Liver (tissue), 9 donors: Measurements from ENCODE around the gene ZNF785. TPM values are rescaled to one million over a fixed set of nuclear protein-coding genes. Genes with fewer than 3 reads are reported as not detected.

Experiments used
- DNase-seq: peaks from one replicate; pipeline ENCODE4 v3.0.0-alpha.2; 2017; ENCODE audit warnings: low spot score
- H3K27ac ChIP-seq, 2 donors: one replicate each; pipeline ENCODE4 v1.7.0; 2013; ENCODE audit warnings: inconsistent platforms in 2 of 2, low read length in 2 of 2, control low read depth in 1 of 2, low read depth in 1 of 2, mild to moderate bottlenecking in 1 of 2
- H3K27me3 ChIP-seq, 4 donors: one replicate each; pipeline versions ENCODE4 v1.6.1 to v1.7.0; 2013; ENCODE audit warnings: low read length in 3 of 4, inconsistent platforms in 1 of 4, mild to moderate bottlenecking in 1 of 4, moderate library complexity in 1 of 4; ENCODE audit not compliant: control insufficient read depth in 4 of 4, insufficient read depth in 4 of 4
- H3K36me3 ChIP-seq, 4 donors: one replicate each; pipeline versions ENCODE4 v1.6.1 to v1.7.0; 2013; ENCODE audit warnings: low read length in 3 of 4, mild to moderate bottlenecking in 3 of 4, low read depth in 1 of 4, moderate library complexity in 1 of 4; ENCODE audit not compliant: control insufficient read depth in 4 of 4, insufficient read depth in 3 of 4
- H3K4me1 ChIP-seq, 4 donors: one replicate each; pipeline versions ENCODE4 v1.6.1 to v1.7.0; 2013; ENCODE audit warnings: low read length in 3 of 4, mild to moderate bottlenecking in 3 of 4, moderate library complexity in 1 of 4; ENCODE audit not compliant: control insufficient read depth in 4 of 4, insufficient read depth in 4 of 4
- H3K4me3 ChIP-seq, 3 donors: one replicate each; pipeline versions ENCODE4 v1.6.1 to v1.7.0; 2013; ENCODE audit warnings: low read length in 3 of 3, control low read depth in 1 of 3, low read depth in 1 of 3, mild to moderate bottlenecking in 1 of 3
- H3K9ac ChIP-seq, 2 donors: one replicate each; pipeline ENCODE4 v1.7.0; 2013; ENCODE audit warnings: low read length in 2 of 2, mild to moderate bottlenecking in 2 of 2, moderate library complexity in 2 of 2, control low read depth in 1 of 2, low read depth in 1 of 2
- H3K9me3 ChIP-seq, 4 donors: one replicate each; pipeline versions ENCODE4 v1.6.1 to v1.7.0; 2013; ENCODE audit warnings: low read length in 3 of 4; ENCODE audit not compliant: control insufficient read depth in 4 of 4
- EGR1 ChIP-seq, 2 donors: IDR thresholded peaks; 2 replicates each; pipeline ENCODE4 v1.6.1; 2016 to 2018; ENCODE audit warnings: antibody characterized with exemption in 2 of 2, low read depth in 2 of 2
- FOXA1 ChIP-seq: IDR thresholded peaks from 2 replicates; pipeline ENCODE4 v1.6.1; 2016; ENCODE audit warnings: antibody characterized with exemption
- FOXA2 ChIP-seq: IDR thresholded peaks from 2 replicates; pipeline ENCODE4 v1.6.1; 2016; ENCODE audit warnings: antibody characterized with exemption
- GABPA ChIP-seq, 2 donors: IDR thresholded peaks in 1 of 2; conservative IDR thresholded peaks in 1 of 2; 2 replicates each; pipeline ENCODE4 v1.6.1; 2016; ENCODE audit warnings: antibody characterized with exemption in 2 of 2, mild to moderate bottlenecking in 1 of 2, moderate library complexity in 1 of 2
- HNF4A ChIP-seq, 2 donors: conservative IDR thresholded peaks; 2 replicates each; pipeline ENCODE4 v1.6.1; 2016; ENCODE audit warnings: antibody characterized with exemption in 2 of 2, mild to moderate bottlenecking in 2 of 2
- HNF4G ChIP-seq: IDR thresholded peaks from 2 replicates; pipeline ENCODE4 v1.6.1; 2016; ENCODE audit warnings: antibody characterized with exemption
- JUND ChIP-seq, 2 donors: IDR thresholded peaks; 2 replicates each; pipeline ENCODE4 v1.6.1; 2016; ENCODE audit warnings: antibody characterized with exemption in 2 of 2
- NR2F2 ChIP-seq: IDR thresholded peaks from 2 replicates; pipeline ENCODE4 v1.6.1; 2016; ENCODE audit warnings: antibody characterized with exemption
- RAD21 ChIP-seq, 2 donors: IDR thresholded peaks; 2 replicates each; pipeline ENCODE4 v1.6.1; 2016; ENCODE audit warnings: antibody characterized with exemption in 2 of 2, mild to moderate bottlenecking in 2 of 2
- REST ChIP-seq: IDR thresholded peaks from 2 replicates; pipeline ENCODE4 v1.6.1; 2016; ENCODE audit warnings: antibody characterized with exemption, mild to moderate bottlenecking
- RXRA ChIP-seq, 2 donors: IDR thresholded peaks; 2 replicates each; pipeline ENCODE4 v1.6.1; 2017 to 2018; ENCODE audit warnings: antibody characterized with exemption in 2 of 2, mild to moderate bottlenecking in 1 of 2
- SP1 ChIP-seq: IDR thresholded peaks from 2 replicates; pipeline ENCODE4 v1.6.1; 2018; ENCODE audit warnings: antibody characterized with exemption, mild to moderate bottlenecking
- TAF1 ChIP-seq: conservative IDR thresholded peaks from 2 replicates; pipeline ENCODE4 v1.6.1; 2016; ENCODE audit warnings: antibody characterized with exemption, mild to moderate bottlenecking
- ZBTB33 ChIP-seq: IDR thresholded peaks from 2 replicates; pipeline ENCODE4 v1.6.1; 2016; ENCODE audit warnings: antibody characterized with exemption
- WGBS: extraction: QIAGEN DNeasy Blood & Tissue Kit; methylation state at CpG from one replicate; pipeline ENCODE4 v1.1.7; 2013; 5-methylcytosine and 5-hydroxymethylcytosine counted together
- polyA plus RNA-seq, 2 donors: library from polyadenylated mRNA; stranded (reverse) in 1 of 2; unstranded in 1 of 2; fragments of 200-250 nt in 1 of 2; fragments of >200 nt in 1 of 2; fragmentation: Nextera tagmentation in 1 of 2; extraction: Ambion mirVana in 1 of 2; gene quantifications; one replicate each; pipeline versions ENCODE4 v1.2.1 to v1.2.3, GENCODE V29; 2013 to 2015
- total RNA-seq, 2 donors: library from RNA; depleted of rRNA; stranded (reverse); fragments of >200 nt; gene quantifications; one replicate each; pipeline ENCODE4 v1.2.3, GENCODE V29; 2014
- TF ChIP-seq, protein P1 (sequence below): IDR thresholded peaks from 2 replicates; pipeline ENCODE4 v1.6.1; 2016; ENCODE audit warnings: antibody characterized with exemption
- TF ChIP-seq, protein P2 (sequence below): IDR thresholded peaks from 2 replicates; pipeline ENCODE4 v1.6.1; 2016; ENCODE audit warnings: antibody characterized with exemption
- donor health status: healthy.
- donor health status: healthy.
- donor health status: healthy.
- donor health status: healthy.
- donor health status: healthy.

The ZNF785 gene
- total and polyA plus RNA-seq, 4 donors = 1.8 to 5.9 (median 3.3) TPM

DNA sequence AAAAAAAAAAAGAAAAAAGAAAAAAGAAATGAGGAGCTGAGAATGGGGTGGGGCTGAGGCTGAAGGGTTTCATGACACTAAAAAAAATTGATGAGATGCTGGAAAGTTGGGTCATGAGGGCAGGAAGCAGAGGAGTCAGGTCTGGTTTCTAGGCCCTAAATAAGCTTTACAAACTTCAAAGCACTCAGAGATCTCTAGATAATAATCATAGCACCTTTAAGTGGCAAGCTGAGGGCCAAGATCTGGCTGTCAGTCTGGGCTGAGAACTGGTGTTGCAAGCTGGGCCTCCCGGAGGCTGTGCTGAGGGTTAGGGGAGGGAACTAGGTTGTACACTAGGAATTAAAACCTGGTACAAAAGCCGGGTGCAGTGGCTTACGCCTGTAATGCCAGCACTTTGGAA is 33.7 kb downstream of the ZNF785 start:
- no peak overlapping the region for H3K9ac ChIP-seq
- H3K27me3 ChIP-seq = no peaks in the 10 kb centered on the region
- DNase-seq = no peak
- H3K9me3 ChIP-seq = no peaks in the 10 kb centered on the region
- no peak overlapping the region for H3K4me3 ChIP-seq
- no peak overlapping the region for H3K27ac ChIP-seq
- peaks cover 6 to 11% (median 8%) of the 10 kb centered on the region in 4 donors for H3K36me3 ChIP-seq
- TF ChIP-seq FOXA1 (no peak), GABPA (IDR thresholded peaks at IDR 0.05 in 1 of 2, conservative IDR thresholded peaks at IDR 0.05 in 1 of 2) (no peak), SP1 (no peak), NR2F2 (no peak), FOXA2 (no peak), HNF4A (conservative IDR thresholded peaks at IDR 0.05) (no peak), RXRA (IDR thresholded peaks at IDR 0.05) (no peak), REST (no peak), HNF4G (no peak), JUND (IDR thresholded peaks at IDR 0.05) (no peak), TAF1 (no peak)
- TF ChIP-seq, protein P1, sequence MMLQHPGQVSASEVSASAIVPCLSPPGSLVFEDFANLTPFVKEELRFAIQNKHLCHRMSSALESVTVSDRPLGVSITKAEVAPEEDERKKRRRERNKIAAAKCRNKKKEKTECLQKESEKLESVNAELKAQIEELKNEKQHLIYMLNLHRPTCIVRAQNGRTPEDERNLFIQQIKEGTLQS = no peak
- TF ChIP-seq, protein P2, sequence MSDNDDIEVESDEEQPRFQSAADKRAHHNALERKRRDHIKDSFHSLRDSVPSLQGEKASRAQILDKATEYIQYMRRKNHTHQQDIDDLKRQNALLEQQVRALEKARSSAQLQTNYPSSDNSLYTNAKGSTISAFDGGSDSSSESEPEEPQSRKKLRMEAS = no peak
- peaks cover 0 to 5% (median 2%) of the 10 kb centered on the region in 4 donors for H3K4me1 ChIP-seq
- 84% methylated on average over 3 of the region's 3 CpGs for WGBS

DNA sequence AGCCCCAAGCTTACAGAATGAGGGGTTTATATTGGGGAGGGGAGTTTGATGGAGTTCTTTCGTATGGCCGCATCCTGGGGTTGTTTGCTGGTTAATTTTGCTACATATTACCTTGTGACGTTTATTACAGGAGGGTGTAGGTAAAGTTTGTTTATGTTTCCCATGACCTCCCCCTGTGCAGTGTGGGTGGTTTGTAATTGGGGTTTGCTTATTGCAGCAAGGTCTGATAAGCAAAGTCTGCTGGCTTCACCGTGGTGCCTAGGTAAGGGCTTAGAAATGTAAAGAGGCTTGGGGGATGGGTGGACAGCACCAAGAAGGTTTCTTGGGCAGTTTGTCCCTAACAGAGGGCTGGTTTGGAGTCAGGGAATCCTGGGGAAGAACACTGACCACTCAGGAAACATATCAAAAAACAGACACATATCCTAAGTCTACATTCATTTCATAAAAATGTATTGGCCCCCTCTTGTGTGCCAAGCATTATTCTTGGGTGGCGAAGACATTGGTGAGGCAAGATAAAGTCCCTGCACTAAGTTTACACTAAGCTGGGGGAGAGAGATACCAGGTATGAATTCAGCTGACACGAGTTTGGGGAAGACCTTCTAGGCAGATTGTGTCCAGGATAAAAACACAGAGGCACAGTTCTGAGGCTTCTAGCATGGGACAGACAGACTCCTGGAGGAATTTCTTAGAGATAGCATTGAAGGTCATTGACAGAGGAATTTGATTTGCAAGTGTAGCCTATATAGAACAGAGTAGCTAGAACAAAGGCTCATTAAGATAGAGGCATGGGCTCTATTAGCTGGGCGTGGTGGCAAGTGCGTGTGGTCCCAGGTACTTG is 36.9 kb downstream of the ZNF785 start:
- 74% methylated on average over 8 of the region's 8 CpGs for WGBS
- Histone ChIP-seq H3K4me1 (peaks cover 0 to 3% (median 1%) of the 10 kb centered on the region in 4 donors), H3K9ac (no peak overlapping the region), H3K27me3 (no peaks in the 10 kb centered on the region), H3K9me3 (no peaks in the 10 kb centered on the region), H3K27ac (no peak overlapping the region), H3K36me3 (peaks cover 0 to 8% (median 1%) of the 10 kb centered on the region in 4 donors), H3K4me3 (no peak overlapping the region)
- DNase-seq = no peak
- no peak for TF ChIP-seq EGR1 (IDR thresholded peaks at IDR 0.05; ENCODE audit: low read depth in 2 of 2)

GRCh38 chr16:30546115-30546514 is 39.4 kb downstream of the ZNF785 start:
- WGBS = 89% methylated on average over 8 of the region's 8 CpGs
- no peaks in the 10 kb centered on the region for H3K27me3 ChIP-seq
- H3K36me3 ChIP-seq = no peaks in the 10 kb centered on the region
- DNase-seq = no peak
- no peak overlapping the region for H3K27ac ChIP-seq
- H3K4me1 ChIP-seq = no peaks in the 10 kb centered on the region
- no peak overlapping the region for H3K4me3 ChIP-seq
- no peak overlapping the region for H3K9ac ChIP-seq
- no peaks in the 10 kb centered on the region for H3K9me3 ChIP-seq
- TF ChIP-seq REST (no peak), RXRA (IDR thresholded peaks at IDR 0.05) (no peak), GABPA (IDR thresholded peaks at IDR 0.05 in 1 of 2, conservative IDR thresholded peaks at IDR 0.05 in 1 of 2) (no peak), RAD21 (IDR thresholded peaks at IDR 0.05) (no peak), FOXA1 (no peak), HNF4G (no peak), TAF1 (no peak), NR2F2 (no peak), ZBTB33 (no peak)
